Esophagus squamous epithelium (tissue), 4 donors: ENCODE data around the gene LPAR5.

ENCODE experiments used
- POLR2A ChIP-seq, 4 donors: fragments of 450-650 bp; IDR thresholded peaks; one replicate each; pipeline ENCODE4 v1.6.1; 2017; ENCODE audit warnings: antibody characterized with exemption in 4 of 4, mild to moderate bottlenecking in 4 of 4, moderate library complexity in 3 of 4
- TF ChIP-seq, protein P1 (sequence below), 6 experiments: fragments of 450-650 bp in 4 of 6; fragments of 200-600 bp in 2 of 6; sonication (generic) in 2 of 6; IDR thresholded peaks; one replicate each; pipeline ENCODE4 v1.5.1; 2016 to 2019; ENCODE audit warnings: antibody characterized with exemption in 6 of 6, mild to moderate bottlenecking in 4 of 6, moderate library complexity in 4 of 6

DNA sequence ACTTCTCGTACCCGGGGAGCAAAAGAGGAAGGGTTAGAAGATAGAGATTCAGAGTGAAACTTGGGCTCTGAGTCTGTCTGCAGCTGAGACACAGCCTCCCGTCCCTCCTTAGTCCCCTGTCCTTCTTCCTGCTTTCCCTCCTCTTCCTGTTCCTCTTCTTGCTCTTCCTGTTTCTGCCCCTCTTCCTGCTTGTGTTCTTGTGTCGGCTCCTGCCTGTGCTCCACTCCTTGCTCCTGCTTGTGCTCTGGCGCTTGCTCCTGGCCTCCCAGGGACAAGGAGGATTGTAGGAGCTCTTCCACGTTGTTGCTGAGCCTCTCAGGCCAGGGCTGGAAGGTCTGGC lies 8.5 kb upstream of the LPAR5 start:
- TF ChIP-seq, protein P1, sequence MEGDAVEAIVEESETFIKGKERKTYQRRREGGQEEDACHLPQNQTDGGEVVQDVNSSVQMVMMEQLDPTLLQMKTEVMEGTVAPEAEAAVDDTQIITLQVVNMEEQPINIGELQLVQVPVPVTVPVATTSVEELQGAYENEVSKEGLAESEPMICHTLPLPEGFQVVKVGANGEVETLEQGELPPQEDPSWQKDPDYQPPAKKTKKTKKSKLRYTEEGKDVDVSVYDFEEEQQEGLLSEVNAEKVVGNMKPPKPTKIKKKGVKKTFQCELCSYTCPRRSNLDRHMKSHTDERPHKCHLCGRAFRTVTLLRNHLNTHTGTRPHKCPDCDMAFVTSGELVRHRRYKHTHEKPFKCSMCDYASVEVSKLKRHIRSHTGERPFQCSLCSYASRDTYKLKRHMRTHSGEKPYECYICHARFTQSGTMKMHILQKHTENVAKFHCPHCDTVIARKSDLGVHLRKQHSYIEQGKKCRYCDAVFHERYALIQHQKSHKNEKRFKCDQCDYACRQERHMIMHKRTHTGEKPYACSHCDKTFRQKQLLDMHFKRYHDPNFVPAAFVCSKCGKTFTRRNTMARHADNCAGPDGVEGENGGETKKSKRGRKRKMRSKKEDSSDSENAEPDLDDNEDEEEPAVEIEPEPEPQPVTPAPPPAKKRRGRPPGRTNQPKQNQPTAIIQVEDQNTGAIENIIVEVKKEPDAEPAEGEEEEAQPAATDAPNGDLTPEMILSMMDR (IDR thresholded peaks at IDR 0.05), result no peak
- no peak for TF ChIP-seq POLR2A (IDR thresholded peaks at IDR 0.05)
